Calu3 (cell line): ENCODE results near the gene EYS. TPM values are rescaled to one million over a fixed set of nuclear protein-coding genes. Genes with fewer than 3 reads are reported as not detected.
"Not testable (repeated sequence)": the region's sequence is repeated elsewhere in the genome, so short reads cannot be mapped to it uniquely, and the experiment has no call there.

Experiments
- BruUV-seq: library from RNA; stranded (reverse); fragments of 400-500 nt; replicated peaks from 2 replicates; lab custom pipeline; 2021; lab: Mats Ljungman, UMichigan
- CTCF ChIA-PET: fragments of 300-600 bp; sonication (Branson Sonifier 250); formaldehyde crosslinking; loops from one replicate; lab custom pipeline; 2022; ENCODE audit warnings: antibody characterized with exemption; lab: Charles Lee
- DNase-seq: peaks from one replicate; pipeline ENCODE4 v3.0.0; 2022
- H3K27ac Mint-ChIP-seq: one replicate; pipeline ENCODE4 v1.8.0; 2022; ENCODE audit warnings: mixed read lengths; ENCODE audit not compliant: unreplicated experiment
- H3K27me3 Mint-ChIP-seq: one replicate; pipeline ENCODE4 v1.8.0; 2022; ENCODE audit warnings: mixed read lengths; ENCODE audit not compliant: unreplicated experiment
- H3K36me3 Mint-ChIP-seq: one replicate; pipeline ENCODE4 v1.8.0; 2022; ENCODE audit warnings: mild to moderate bottlenecking, moderate library complexity, mixed read lengths; ENCODE audit not compliant: insufficient read depth, unreplicated experiment
- H3K4me1 Mint-ChIP-seq: one replicate; pipeline ENCODE4 v1.8.0; 2022; ENCODE audit warnings: mild to moderate bottlenecking, low read depth, mixed read lengths; ENCODE audit not compliant: unreplicated experiment
- H3K4me3 Mint-ChIP-seq: one replicate; pipeline ENCODE4 v1.8.0; 2022; ENCODE audit warnings: mild to moderate bottlenecking, low read depth, moderate library complexity, mixed read lengths; ENCODE audit not compliant: unreplicated experiment
- H3K9me3 Mint-ChIP-seq: one replicate; pipeline ENCODE4 v1.8.0; 2022; ENCODE audit warnings: low read depth, mixed read lengths; ENCODE audit not compliant: unreplicated experiment
- CTCF ChIP-seq: fragments of 200-600 bp; IDR thresholded peaks from one replicate; pipeline ENCODE4 v1.8.0; 2022; ENCODE audit warnings: antibody characterized with exemption; ENCODE audit not compliant: unreplicated experiment
- intact Hi-C: fragments of 100-400 bp; cut with micrococcal nuclease; formaldehyde crosslinking; loops from one replicate; pipeline ENCODE4 v1.10.0; 2022; ENCODE audit not compliant: unreplicated experiment
- total RNA-seq: library from RNA; stranded (reverse); gene quantifications from 2 replicates; pipeline ENCODE4 v1.2.3, GENCODE V29; 2022

EYS gene
- total RNA-seq, 1 experiment from 2014 or later, result not detected

DNA sequence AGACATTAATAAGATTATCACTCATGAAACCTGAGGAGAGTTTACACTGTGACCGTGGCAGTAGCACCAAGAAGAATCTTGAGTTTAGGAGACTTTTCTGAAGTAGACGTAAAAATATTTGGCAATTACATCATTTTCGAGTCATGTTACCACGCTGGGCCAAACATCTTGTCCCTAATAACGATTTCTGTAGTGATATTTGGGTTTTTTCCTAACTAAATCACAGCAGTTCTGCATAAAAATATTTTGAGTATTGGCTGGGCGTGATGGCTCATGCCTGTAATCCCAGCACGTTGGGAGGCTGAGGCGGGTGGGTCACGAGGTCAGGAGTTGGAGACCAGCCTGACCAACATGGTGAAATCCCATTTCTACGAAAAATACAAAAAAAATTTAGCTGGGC, 1809.1 kb downstream of the EYS start:
- Mint-ChIP-seq H3K4me1 (no peaks in the 10 kb centered on the region), H3K36me3 (no peaks in the 10 kb centered on the region), H3K9me3 (no peaks in the 10 kb centered on the region), H3K4me3 (no peak overlapping the region), H3K27me3 (peaks cover 11% of the 10 kb centered on the region), H3K27ac (no peak overlapping the region)
- no peak for TF ChIP-seq CTCF
- CTCF ChIA-PET, result no interaction called here
- no peak for DNase-seq
- no TSS peak for BruUV-seq
- intact Hi-C loops, result no loop called here

- intact Hi-C loops, result no loop called here
- H3K9me3 Mint-ChIP-seq, result peaks cover 2% of the 10 kb centered on the region
- BruUV-seq, result no TSS peak
- TF ChIP-seq CTCF, result no peak
- H3K4me1 Mint-ChIP-seq, result no peaks in the 10 kb centered on the region
- CTCF ChIA-PET, result interaction anchor here (0.5 kb wide), 1 partner anchor 71 kb away, joined by 5 read pairs; no protein-coding TSS in a partner anchor
- DNase-seq, result no peak
- H3K27me3 Mint-ChIP-seq, result peaks cover 11% of the 10 kb centered on the region
- no peaks in the 10 kb centered on the region for H3K36me3 Mint-ChIP-seq
- H3K4me3 Mint-ChIP-seq, result no peak overlapping the region
- H3K27ac Mint-ChIP-seq, result no peak overlapping the region
These were observed 1809.6 kb downstream of the EYS start for GRCh38 chr6:63897459-63897858.

DNA sequence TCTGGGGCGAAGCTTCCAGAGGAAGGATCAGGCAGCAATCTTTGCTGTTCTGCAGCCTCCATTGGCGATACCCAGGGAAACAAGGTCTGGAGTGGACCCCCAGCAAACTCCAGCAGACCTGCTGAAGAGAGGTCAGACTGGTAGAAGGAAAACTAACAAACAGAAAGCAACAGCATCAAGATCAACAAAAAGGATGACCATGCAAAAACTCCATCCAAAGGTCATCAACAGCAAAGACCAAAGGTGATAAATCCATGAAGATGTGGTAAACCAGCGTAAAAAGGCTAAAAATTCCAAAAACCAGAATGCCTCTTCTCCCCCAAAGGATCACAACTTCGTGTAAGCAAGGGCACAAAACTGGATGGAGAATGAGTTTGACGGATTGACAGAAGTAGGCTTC, 1818.6 kb downstream of the EYS start:
- intact Hi-C loops, result no loop called here

DNA sequence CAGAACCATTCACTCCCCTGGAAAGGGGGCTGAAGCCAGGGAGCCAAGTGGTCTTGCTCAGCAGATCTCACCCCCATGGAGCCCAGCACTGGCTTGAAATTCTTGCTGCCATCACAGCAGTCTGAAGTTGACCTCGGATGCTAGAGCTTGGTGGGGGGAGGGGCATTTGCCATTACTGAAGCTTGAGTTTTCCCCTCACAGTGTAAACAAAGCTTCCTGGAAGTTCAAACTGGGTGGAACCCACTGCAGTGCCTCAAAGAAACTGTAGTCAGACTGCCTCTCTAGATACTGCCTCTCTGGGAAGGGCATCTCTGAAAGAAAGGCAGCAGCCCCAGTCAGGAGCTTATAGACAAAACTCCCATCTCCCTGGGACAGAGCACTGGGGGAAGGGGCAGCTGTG, 1819.2 kb downstream of the EYS start:
- H3K27ac Mint-ChIP-seq, DNase-seq, CTCF ChIA-PET, intact Hi-C loops, H3K4me3 Mint-ChIP-seq, H3K9me3 Mint-ChIP-seq, H3K4me1 Mint-ChIP-seq, BruUV-seq, H3K36me3 Mint-ChIP-seq: not testable (repeated sequence)
- H3K27me3 Mint-ChIP-seq, result peaks cover 31% of the 10 kb centered on the region

More for the DNA sequence above, 1818.6 kb downstream of the EYS start:
- DNase-seq, result no peak
- Mint-ChIP-seq H3K27me3 (peaks cover 31% of the 10 kb centered on the region), H3K4me3 (no peak overlapping the region), H3K9me3 (peaks cover 2% of the 10 kb centered on the region), H3K27ac (no peak overlapping the region), H3K36me3 (no peaks in the 10 kb centered on the region), H3K4me1 (no peaks in the 10 kb centered on the region)
- BruUV-seq, result no TSS peak
- CTCF ChIA-PET, result no interaction called here
- no peak for TF ChIP-seq CTCF

DNA sequence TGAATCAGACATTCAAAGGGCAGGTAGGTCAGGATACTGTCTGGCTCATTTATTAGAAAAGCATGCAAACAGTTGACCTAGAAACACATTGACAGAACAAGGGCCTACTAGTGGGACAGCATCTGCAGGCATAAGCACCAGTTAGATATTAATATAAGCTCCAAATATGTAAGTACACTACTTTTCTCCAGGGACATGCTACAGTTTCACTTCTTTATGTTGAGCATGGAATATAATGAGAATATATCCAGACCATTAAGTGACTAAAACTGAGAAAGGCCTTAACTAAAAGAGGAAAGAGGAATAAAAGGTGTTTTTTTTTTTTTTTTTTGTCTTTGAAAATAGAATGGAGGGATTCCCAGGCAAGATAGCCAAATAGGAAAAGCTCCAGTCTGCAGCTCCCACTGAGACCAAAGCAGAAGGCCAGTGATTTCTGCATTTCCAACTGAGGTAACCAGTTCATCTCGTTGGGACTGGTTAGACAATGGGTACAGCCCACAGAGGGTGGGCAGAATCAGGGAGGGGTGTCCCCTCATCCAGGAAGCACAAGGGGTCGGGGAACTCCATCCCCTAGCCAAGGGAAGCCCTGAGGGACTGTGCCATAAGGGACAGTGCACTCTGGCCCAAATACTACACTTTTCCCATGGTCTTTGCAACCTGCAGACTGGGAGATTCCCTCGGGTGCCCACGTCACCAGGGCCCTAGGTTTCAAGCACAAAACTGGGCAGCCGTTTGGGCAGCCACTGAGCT, 1819.8 kb downstream of the EYS start:
- no TSS peak for BruUV-seq
- intact Hi-C loops, result no loop called here
- Mint-ChIP-seq H3K27me3 (peaks cover 31% of the 10 kb centered on the region), H3K9me3 (no peaks in the 10 kb centered on the region), H3K27ac (no peak overlapping the region), H3K4me1 (no peaks in the 10 kb centered on the region), H3K36me3 (no peaks in the 10 kb centered on the region), H3K4me3 (no peak overlapping the region)
- no peak for DNase-seq
- no peak for TF ChIP-seq CTCF
- CTCF ChIA-PET, result no interaction called here
